Spleen (tissue), 11 donors: ENCODE results near the gene PRPH2. TPM values are rescaled to one million over a fixed set of nuclear protein-coding genes. Genes with fewer than 3 reads are reported as not detected.
A peak's percentile ranks its signal among the peaks of the same experiment; 100 is the strongest.

Experiments
- DNase-seq: peaks from one replicate; pipeline ENCODE4 v3.0.0-alpha.2; 2020
- H3K27ac ChIP-seq, 8 donors: fragments of 200-600 bp; sonication (generic) in 7 of 8; 1 replicate in 4 of 8; 2 replicates in 4 of 8; pipeline versions ENCODE4 v1.5.0 to v1.8.0; 2016 to 2021; ENCODE audit warnings: inconsistent platforms in 4 of 8, mild to moderate bottlenecking in 4 of 8, moderate library complexity in 1 of 8
- H3K27me3 ChIP-seq, 7 donors: fragments of 200-600 bp; sonication (generic) in 6 of 7; replicated peaks in 1 of 7; 1 replicate in 4 of 7; 2 replicates in 3 of 7; pipeline versions ENCODE4 v1.5.0 to v1.8.0; 2016 to 2021; ENCODE audit warnings: inconsistent platforms in 3 of 7, mild to moderate bottlenecking in 1 of 7
- H3K36me3 ChIP-seq, 6 donors: fragments of 200-600 bp; sonication (generic) in 5 of 6; 1 replicate in 4 of 6; 2 replicates in 2 of 6; pipeline versions ENCODE4 v1.5.0 to v1.8.0; 2016 to 2021; ENCODE audit warnings: inconsistent platforms in 2 of 6
- H3K4me1 ChIP-seq, 6 donors: fragments of 200-600 bp; sonication (generic) in 5 of 6; 1 replicate in 3 of 6; 2 replicates in 3 of 6; pipeline versions ENCODE4 v1.5.0 to v1.8.0; 2016 to 2021; ENCODE audit warnings: inconsistent platforms in 3 of 6
- H3K4me3 ChIP-seq, 8 donors: fragments of 200-600 bp; sonication (generic) in 7 of 8; 1 replicate in 4 of 8; 2 replicates in 4 of 8; pipeline versions ENCODE4 v1.5.0 to v1.8.0; 2016 to 2021; ENCODE audit warnings: inconsistent platforms in 4 of 8, mild to moderate bottlenecking in 4 of 8, moderate library complexity in 2 of 8
- H3K9me3 ChIP-seq, 8 donors: fragments of 200-600 bp; sonication (generic) in 7 of 8; 1 replicate in 4 of 8; 2 replicates in 4 of 8; pipeline versions ENCODE4 v1.5.0 to v1.8.0; 2016 to 2021; ENCODE audit warnings: inconsistent platforms in 4 of 8
- POLR2A ChIP-seq, 3 donors: fragments of 450-650 bp; IDR thresholded peaks; one replicate each; pipeline ENCODE4 v1.5.1; 2017; ENCODE audit warnings: antibody characterized with exemption in 3 of 3, mild to moderate bottlenecking in 1 of 3
- POLR2AphosphoS5 ChIP-seq, 3 donors: sonication (generic); formaldehyde crosslinking; IDR thresholded peaks; one replicate each; pipeline ENCODE4 v1.5.1; 2017; ENCODE audit warnings: antibody characterized with exemption in 3 of 3
- WGBS, 5 donors: extraction: QIAGEN DNeasy Blood & Tissue Kit in 3 of 5; methylation state at CpG; one replicate each; pipeline versions ENCODE4 v1.1.5 to v1.1.7; 2013 to 2018; 5-methylcytosine and 5-hydroxymethylcytosine counted together
- intact Hi-C: fragments of 100-400 bp; cut with DNase I; formaldehyde crosslinking; loops from one replicate; pipeline ENCODE4 v1.15.0; 2023; ENCODE audit warnings: low total_unique reads
- polyA plus RNA-seq, 3 donors: library from polyadenylated mRNA; stranded (reverse); fragments of 200-250 nt; gene quantifications; one replicate each; pipeline ENCODE4 v1.2.1, GENCODE V29; 2013
- total RNA-seq, 7 donors: library from RNA; depleted of rRNA in 3 of 7; stranded (reverse); fragments of >200 nt in 3 of 7; fragmentation: NEBNext Ultra II Directional in 4 of 7; extraction: Animal tissue kit (Norgen Biotek cat#: 25700) in 4 of 7; gene quantifications; one replicate each; pipeline versions ENCODE4 v1.1.0 to v1.2.1, GENCODE V29; 2016 to 2021
- TF ChIP-seq, protein P1 (sequence below), 11 experiments: fragments of 200-600 bp in 7 of 11; fragments of 450-650 bp in 4 of 11; sonication (generic) in 4 of 11; IDR thresholded peaks in 8 of 11; conservative IDR thresholded peaks in 3 of 11; 1 replicate in 7 of 11; 2 replicates in 4 of 11; pipeline versions ENCODE4 v1.4.0 to v1.8.0; 2016 to 2021; ENCODE audit warnings: antibody characterized with exemption in 11 of 11, inconsistent platforms in 4 of 11, mild to moderate bottlenecking in 1 of 11
- donor health status: healthy with polysubstance abuse.
- donor health status: DM: no; HTN: no; CAD: no; lungs with moderate emphysema.
- donor health status: DM: no; HTN: no; CAD: no.
- donor health status: Bipolar disorder and iron deficiency.
- donor health status: healthy.
- donor health status: DM: no; HTN: no; CAD: no.
- donor health status: DM: yes; HTN: yes; CAD: no.

Gene PRPH2
- total and polyA plus RNA-seq, 10 donors = 0.27 to 1.8 (median 0.73) TPM

DNA sequence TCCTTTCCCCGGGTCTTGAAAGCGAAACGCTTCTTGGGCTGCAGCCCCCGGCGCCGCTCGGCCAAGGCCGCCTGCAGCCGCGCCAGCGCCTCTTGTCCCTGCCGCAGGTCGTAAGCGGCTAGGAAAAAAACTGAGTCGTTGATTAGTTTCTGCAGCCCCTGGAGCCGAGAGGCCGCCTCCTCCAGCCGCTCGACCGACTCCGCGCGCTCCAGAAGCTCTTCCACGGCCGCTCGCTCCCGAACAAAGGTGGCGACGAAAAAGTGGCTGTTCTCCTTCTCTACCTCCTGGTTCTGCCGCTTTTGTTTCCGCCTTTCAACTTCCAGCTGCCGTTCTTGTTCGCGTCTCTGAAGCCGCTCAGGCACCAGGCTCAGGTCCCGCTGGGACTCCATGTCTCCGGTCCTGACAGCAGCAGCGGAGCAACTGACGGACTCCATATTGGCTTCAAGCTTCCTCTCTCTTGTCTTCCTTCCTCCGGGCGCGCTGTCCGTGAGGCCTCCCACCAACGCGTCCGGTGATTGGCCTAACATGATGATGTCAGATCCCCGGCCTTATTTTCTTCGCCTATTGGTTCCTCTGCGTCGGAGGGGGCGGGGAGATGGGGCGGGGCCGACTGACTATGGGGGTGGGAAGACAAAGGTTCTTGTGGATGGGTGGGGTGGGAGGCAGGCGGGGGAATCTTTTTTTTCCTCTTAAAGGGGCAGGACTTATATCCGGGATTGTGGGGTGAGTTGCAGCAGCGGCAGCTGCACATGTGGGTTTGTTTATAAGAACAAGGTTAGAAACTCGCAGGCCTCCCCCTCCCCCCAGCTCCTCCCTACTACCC, 23.5 kb upstream of the PRPH2 start, which contains the start of gene TBCC:
Gene TBCC (minus strand): TSS at position 464 of the 823 bp plus-strand sequence. CDS start 30 bp downstream, at position 434.
- H3K4me3 ChIP-seq = peak within 1 kb of the TSS; percentile 69 to 97 (median 92)
- peak; percentile 96 for DNase-seq
- 1% methylated on average over 31 to 57 of the region's 57 CpGs for WGBS, 5 donors
- no peaks in the 10 kb centered on the region for H3K27me3 ChIP-seq
- H3K36me3 ChIP-seq = peaks cover 0 to 7% (median 0%) of the 10 kb centered on the region in 6 donors
- peak within 1 kb of the TSS; percentile 86 to 98 (median 97) for H3K27ac ChIP-seq
- no peaks in the 10 kb centered on the region for H3K9me3 ChIP-seq
- intact Hi-C loops = loop anchor here (5.0 to 10.0 kb wide), 2 partner anchors 41 to 129 kb away; partner anchors contain the start of gene RPL7L1
- TF ChIP-seq, protein P1, sequence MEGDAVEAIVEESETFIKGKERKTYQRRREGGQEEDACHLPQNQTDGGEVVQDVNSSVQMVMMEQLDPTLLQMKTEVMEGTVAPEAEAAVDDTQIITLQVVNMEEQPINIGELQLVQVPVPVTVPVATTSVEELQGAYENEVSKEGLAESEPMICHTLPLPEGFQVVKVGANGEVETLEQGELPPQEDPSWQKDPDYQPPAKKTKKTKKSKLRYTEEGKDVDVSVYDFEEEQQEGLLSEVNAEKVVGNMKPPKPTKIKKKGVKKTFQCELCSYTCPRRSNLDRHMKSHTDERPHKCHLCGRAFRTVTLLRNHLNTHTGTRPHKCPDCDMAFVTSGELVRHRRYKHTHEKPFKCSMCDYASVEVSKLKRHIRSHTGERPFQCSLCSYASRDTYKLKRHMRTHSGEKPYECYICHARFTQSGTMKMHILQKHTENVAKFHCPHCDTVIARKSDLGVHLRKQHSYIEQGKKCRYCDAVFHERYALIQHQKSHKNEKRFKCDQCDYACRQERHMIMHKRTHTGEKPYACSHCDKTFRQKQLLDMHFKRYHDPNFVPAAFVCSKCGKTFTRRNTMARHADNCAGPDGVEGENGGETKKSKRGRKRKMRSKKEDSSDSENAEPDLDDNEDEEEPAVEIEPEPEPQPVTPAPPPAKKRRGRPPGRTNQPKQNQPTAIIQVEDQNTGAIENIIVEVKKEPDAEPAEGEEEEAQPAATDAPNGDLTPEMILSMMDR (IDR thresholded peaks at IDR 0.05 in 8 of 11, conservative IDR thresholded peaks at IDR 0.05 in 3 of 11) = peak in 1 of 11 experiments; percentile 23
- TF ChIP-seq POLR2AphosphoS5 (IDR thresholded peaks at IDR 0.05) = peak; percentile 95 to 99 (median 99)
- TF ChIP-seq POLR2A (IDR thresholded peaks at IDR 0.05) = peak; percentile 83 to 96 (median 90)
- peaks cover 27 to 71% (median 47%) of the 10 kb centered on the region in 6 donors for H3K4me1 ChIP-seq

DNA sequence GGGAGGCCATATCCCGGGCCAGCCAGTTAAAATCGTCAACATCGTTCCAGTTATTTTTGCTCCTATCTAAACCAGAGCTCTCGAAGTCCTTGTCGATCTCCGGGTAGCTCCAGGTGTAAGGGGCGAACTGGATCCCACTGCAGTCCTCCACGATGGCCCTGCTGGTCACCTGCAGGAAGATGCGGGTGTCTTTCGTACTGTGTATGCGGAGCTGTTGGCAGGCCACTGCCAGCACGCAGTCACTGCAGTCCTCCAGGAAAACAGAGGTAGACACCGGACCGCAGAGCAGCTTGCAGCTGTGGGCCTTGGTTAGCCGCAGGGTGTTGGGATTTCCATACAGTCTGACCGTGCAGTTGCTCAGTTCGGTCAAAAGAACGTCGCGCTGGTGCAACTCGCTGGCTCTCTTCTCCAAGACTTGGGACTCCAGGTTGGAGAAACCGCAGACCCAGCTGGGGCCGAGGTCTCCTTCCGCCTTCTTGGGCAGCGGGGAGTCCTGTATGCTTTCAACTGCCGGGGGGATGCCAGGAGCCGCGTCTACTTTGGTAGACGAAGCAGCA, 22.8 kb upstream of the PRPH2 start:
- Histone ChIP-seq H3K36me3 (peaks cover 0 to 7% (median 0%) of the 10 kb centered on the region in 6 donors), H3K27me3 (no peaks in the 10 kb centered on the region), H3K9me3 (no peaks in the 10 kb centered on the region), H3K4me3 (peak overlapping the region; percentile 69 to 97 (median 92)), H3K4me1 (peaks cover 27 to 65% (median 44%) of the 10 kb centered on the region in 6 donors), H3K27ac (peak overlapping the region; percentile 86 to 98 (median 97))
- TF ChIP-seq POLR2AphosphoS5 (IDR thresholded peaks at IDR 0.05) = no peak
- TF ChIP-seq, protein P1 (IDR thresholded peaks at IDR 0.05 in 8 of 11, conservative IDR thresholded peaks at IDR 0.05 in 3 of 11) = no peak
- no peak for TF ChIP-seq POLR2A (IDR thresholded peaks at IDR 0.05)
- intact Hi-C loops = loop anchor here (5.0 to 10.0 kb wide), 2 partner anchors 42 to 130 kb away; partner anchors contain the start of gene RPL7L1
- DNase-seq = peak; percentile 86
- 2 to 5% (median 4%) methylated on average over 14 to 29 of the region's 29 CpGs for WGBS, 5 donors

DNA sequence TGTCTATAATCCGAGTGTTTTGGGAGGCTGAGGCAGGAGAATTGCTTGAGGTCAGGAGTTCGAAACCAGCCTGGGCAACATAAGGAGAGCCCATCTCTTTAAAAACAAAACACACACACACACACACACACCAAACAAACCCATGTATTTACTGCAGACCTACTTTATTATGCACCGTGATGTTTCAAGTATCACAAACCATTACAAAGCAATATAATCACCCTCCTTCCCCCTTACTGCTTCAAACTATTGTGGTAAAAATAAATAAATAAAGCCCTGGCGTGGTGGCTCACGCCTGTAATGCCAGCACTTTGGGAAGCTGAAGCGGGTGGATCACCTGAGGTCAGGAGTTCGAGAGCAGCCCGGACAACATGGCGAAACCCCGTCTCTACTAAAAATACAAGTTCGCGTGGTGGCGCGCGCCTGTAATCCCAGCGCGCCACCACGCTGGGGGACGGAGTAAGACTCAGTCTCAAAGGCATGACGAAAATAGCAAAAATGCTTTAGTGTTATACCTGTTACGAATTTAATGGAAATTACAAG, 22.0 kb upstream of the PRPH2 start:
- Histone ChIP-seq H3K4me3 (peak overlapping the region in 7 of 8 donors; percentile 69 to 97 (median 91)), H3K4me1 (peaks cover 27 to 57% (median 42%) of the 10 kb centered on the region in 6 donors), H3K27ac (peak overlapping the region in 4 of 8 donors; percentile 96 to 98 (median 98)), H3K27me3 (no peaks in the 10 kb centered on the region), H3K36me3 (peaks cover 0 to 7% (median 0%) of the 10 kb centered on the region in 6 donors), H3K9me3 (no peaks in the 10 kb centered on the region)
- intact Hi-C loops = loop anchor here (10.0 kb wide), 1 partner anchor 130 kb away; the partner anchor contains the start of gene RPL7L1
- 68 to 81% (median 72%) methylated on average over 21 of the region's 21 CpGs for WGBS, 5 donors
- TF ChIP-seq, protein P1 (IDR thresholded peaks at IDR 0.05 in 8 of 11, conservative IDR thresholded peaks at IDR 0.05 in 3 of 11) = no peak
- TF ChIP-seq POLR2A (IDR thresholded peaks at IDR 0.05) = no peak
- TF ChIP-seq POLR2AphosphoS5 (IDR thresholded peaks at IDR 0.05) = no peak
- DNase-seq = no peak
